Ovary (tissue), 9 donors: ENCODE measurements around the gene FOS. TPM values are rescaled to one million over a fixed set of nuclear protein-coding genes. Genes with fewer than 3 reads are reported as not detected.
"Not testable (repeated sequence)": the region's sequence is repeated elsewhere in the genome, so short reads cannot be mapped to it uniquely, and the experiment has no call there.

Experiments used
- DNase-seq, 5 donors: peaks; one replicate each; pipeline ENCODE4 v3.0.0-alpha.2; 2019 to 2020
- H3K27ac ChIP-seq, 2 donors: fragments of 200-600 bp; one replicate each; pipeline versions ENCODE4 v1.5.1 to v1.8.0; 2019 to 2022
- H3K27me3 ChIP-seq: fragments of 200-600 bp; one replicate; pipeline ENCODE4 v1.8.0; 2022
- H3K36me3 ChIP-seq: fragments of 200-600 bp; sonication (generic); one replicate; pipeline ENCODE4 v1.5.1; 2019
- H3K4me1 ChIP-seq: one replicate; pipeline ENCODE4 v1.8.1; 2013; ENCODE audit warnings: mild to moderate bottlenecking, moderate library complexity; ENCODE audit not compliant: insufficient read depth
- H3K4me3 ChIP-seq: fragments of 200-600 bp; sonication (generic); one replicate; pipeline ENCODE4 v1.5.1; 2017
- H3K9me3 ChIP-seq, 2 donors: fragments of 200-600 bp in 1 of 2; sonication (generic) in 1 of 2; one replicate each; pipeline versions ENCODE4 v1.5.1 to v1.8.1; 2013 to 2019; ENCODE audit warnings: mild to moderate bottlenecking in 1 of 2, moderate library complexity in 1 of 2
- EP300 ChIP-seq: sonication (generic); formaldehyde crosslinking; IDR thresholded peaks from one replicate; pipeline ENCODE4 v1.6.1; 2017; ENCODE audit warnings: antibody characterized with exemption
- POLR2A ChIP-seq: fragments of 450-650 bp; IDR thresholded peaks from one replicate; pipeline ENCODE4 v1.6.1; 2017; ENCODE audit warnings: antibody characterized with exemption, mild to moderate bottlenecking, moderate library complexity
- WGBS, 3 donors: extraction: QIAGEN DNeasy Blood & Tissue Kit in 1 of 3; methylation state at CpG; one replicate each; pipeline versions ENCODE4 v1.1.5 to v1.1.7; 2013 to 2017; 5-methylcytosine and 5-hydroxymethylcytosine counted together
- intact Hi-C, 4 donors: fragments of 100-400 bp; cut with DNase I; formaldehyde crosslinking; loops; one replicate each; pipeline versions ENCODE4 v1.11.0 to v1.15.1; 2022 to 2023
- polyA plus RNA-seq, 2 donors: library from polyadenylated mRNA; stranded (reverse); fragments of 200-250 nt in 1 of 2; fragments of 350-450 nt in 1 of 2; fragmentation: Illumina TruSeq in 1 of 2; extraction: RNeasy Lipid Tissue Mini Kit (QIAGEN cat#74804) in 1 of 2; gene quantifications; one replicate each; pipeline ENCODE4 v1.2.3, GENCODE V29; 2013 to 2014
- total RNA-seq, 7 donors: library from RNA; depleted of rRNA in 2 of 7; stranded (reverse); fragments of >200 nt in 2 of 7; fragmentation: NEBNext Ultra II Directional in 3 of 7; extraction: Animal tissue kit (Norgen Biotek cat#: 25700) in 3 of 7; gene quantifications; one replicate each; pipeline versions ENCODE4 v1.1.0 to v1.2.4, GENCODE V29; 2016 to 2023
- TF ChIP-seq, protein P1 (sequence below), 3 donors: fragments of 450-650 bp in 2 of 3; fragments of 200-600 bp in 1 of 3; IDR thresholded peaks; one replicate each; pipeline versions ENCODE4 v1.5.1 to v1.8.0; 2016 to 2022; ENCODE audit warnings: antibody characterized with exemption in 3 of 3, mild to moderate bottlenecking in 1 of 3
- donor health status: DM: no; HTN: no; CAD: no; lungs with moderate emphysema.
- donor health status: DM: no; HTN: no; CAD: no.
- donor health status: Bipolar disorder and iron deficiency.
- donor health status: DM: yes; HTN: yes; CAD: no.
- donor health status: DM: no; HTN: no; CAD: no.
- donor health status: DM: yes; HTN: yes; CAD: no.

Gene FOS
- total and polyA plus RNA-seq, 9 donors, result 115 to 2,019 (median 178) TPM

DNA sequence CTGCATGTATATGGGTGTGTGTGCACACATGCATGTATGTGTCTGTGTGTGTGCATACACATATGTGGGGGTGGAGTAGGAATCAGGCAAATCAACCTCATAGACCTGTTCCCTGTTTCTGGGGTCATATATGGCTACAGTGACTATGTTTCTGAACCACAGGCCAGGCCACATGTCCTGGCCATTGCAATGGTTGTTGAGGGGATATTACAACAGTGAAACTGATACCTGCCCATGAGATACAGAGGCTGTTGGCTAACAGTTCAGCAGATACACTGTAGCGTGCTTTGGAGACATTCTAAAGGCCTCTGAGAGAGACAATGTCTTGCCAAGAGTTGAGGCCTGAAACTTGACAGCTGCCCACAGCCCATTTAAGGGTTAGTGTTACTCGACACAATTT is 47.3 kb upstream of the FOS start:
- no peaks in the 10 kb centered on the region for H3K36me3 ChIP-seq
- H3K4me3 ChIP-seq, result no peak overlapping the region
- intact Hi-C loops, result no loop called here
- H3K27ac ChIP-seq, result no peak overlapping the region
- no peak for TF ChIP-seq EP300
- TF ChIP-seq, protein P1, sequence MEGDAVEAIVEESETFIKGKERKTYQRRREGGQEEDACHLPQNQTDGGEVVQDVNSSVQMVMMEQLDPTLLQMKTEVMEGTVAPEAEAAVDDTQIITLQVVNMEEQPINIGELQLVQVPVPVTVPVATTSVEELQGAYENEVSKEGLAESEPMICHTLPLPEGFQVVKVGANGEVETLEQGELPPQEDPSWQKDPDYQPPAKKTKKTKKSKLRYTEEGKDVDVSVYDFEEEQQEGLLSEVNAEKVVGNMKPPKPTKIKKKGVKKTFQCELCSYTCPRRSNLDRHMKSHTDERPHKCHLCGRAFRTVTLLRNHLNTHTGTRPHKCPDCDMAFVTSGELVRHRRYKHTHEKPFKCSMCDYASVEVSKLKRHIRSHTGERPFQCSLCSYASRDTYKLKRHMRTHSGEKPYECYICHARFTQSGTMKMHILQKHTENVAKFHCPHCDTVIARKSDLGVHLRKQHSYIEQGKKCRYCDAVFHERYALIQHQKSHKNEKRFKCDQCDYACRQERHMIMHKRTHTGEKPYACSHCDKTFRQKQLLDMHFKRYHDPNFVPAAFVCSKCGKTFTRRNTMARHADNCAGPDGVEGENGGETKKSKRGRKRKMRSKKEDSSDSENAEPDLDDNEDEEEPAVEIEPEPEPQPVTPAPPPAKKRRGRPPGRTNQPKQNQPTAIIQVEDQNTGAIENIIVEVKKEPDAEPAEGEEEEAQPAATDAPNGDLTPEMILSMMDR (IDR thresholded peaks at IDR 0.05), result no peak
- no peak for TF ChIP-seq POLR2A
- no peak for DNase-seq
- no peaks in the 10 kb centered on the region for H3K9me3 ChIP-seq
- peaks cover under 1% of the 10 kb centered on the region for H3K4me1 ChIP-seq
- WGBS, 3 donors, result 91 to 98% (median 94%) methylated on average over 2 of the region's 2 CpGs
- H3K27me3 ChIP-seq, result no peaks in the 10 kb centered on the region

DNA sequence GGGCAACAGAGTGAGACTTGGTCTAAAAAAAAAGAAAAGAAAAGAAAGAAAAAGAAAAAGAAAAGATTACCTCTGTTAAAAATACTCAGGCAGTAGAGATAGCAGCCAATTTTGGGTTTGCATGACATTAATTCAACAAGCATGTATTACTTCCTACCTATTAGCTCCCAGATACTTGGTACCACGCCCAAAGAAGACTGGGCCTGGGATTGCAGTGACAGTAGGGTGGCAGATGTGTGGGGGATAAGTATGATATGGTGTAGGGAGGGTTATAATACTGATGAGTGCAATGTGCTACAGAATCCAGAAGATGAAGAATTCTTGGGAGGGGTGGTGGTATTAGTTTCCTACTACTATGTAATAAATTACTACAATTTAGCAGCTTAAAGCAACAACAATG is 46.4 kb upstream of the FOS start:
- H3K36me3 ChIP-seq, result no peaks in the 10 kb centered on the region
- no peak overlapping the region for H3K4me3 ChIP-seq
- WGBS, 3 donors, result 79 to 95% (median 90%) methylated on average over 1 of the region's 1 CpG
- DNase-seq, result no peak
- intact Hi-C loops, result no loop called here
- no peak overlapping the region for H3K27ac ChIP-seq
- no peaks in the 10 kb centered on the region for H3K27me3 ChIP-seq
- no peaks in the 10 kb centered on the region for H3K9me3 ChIP-seq
- peaks cover 7% of the 10 kb centered on the region for H3K4me1 ChIP-seq
- no peak for TF ChIP-seq EP300

DNA sequence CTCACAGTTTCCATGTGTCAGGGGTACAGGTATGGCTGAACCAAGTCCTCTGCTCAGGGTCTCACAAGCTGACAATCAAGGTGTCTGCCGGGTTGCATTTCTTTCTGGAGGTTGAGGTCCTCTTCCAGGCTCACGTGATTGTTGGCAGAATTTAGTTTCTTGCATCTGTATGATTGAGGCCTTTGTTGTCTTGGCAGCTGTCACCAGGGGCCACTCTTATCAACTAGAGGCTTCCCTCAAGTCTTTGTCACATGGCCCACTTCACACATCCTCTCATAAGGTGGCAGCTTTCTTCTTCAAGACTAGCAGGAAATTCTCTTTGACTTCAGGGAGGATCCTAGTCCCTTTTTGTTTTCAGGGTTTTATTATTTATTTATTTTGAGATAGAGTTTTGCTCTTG is 46.0 kb upstream of the FOS start:
- H3K27me3 ChIP-seq, result no peaks in the 10 kb centered on the region
- H3K9me3 ChIP-seq, result no peaks in the 10 kb centered on the region
- no peak overlapping the region for H3K27ac ChIP-seq
- peaks cover 9% of the 10 kb centered on the region for H3K4me1 ChIP-seq
- DNase-seq, result no peak
- TF ChIP-seq EP300, result no peak
- TF ChIP-seq, protein P1 (IDR thresholded peaks at IDR 0.05), result no peak
- TF ChIP-seq POLR2A, result no peak
- WGBS, 3 donors, result 83 to 89% (median 87%) methylated on average over 2 of the region's 2 CpGs
- intact Hi-C loops, result no loop called here
- H3K4me3 ChIP-seq, result no peak overlapping the region
- H3K36me3 ChIP-seq, result no peaks in the 10 kb centered on the region

DNA sequence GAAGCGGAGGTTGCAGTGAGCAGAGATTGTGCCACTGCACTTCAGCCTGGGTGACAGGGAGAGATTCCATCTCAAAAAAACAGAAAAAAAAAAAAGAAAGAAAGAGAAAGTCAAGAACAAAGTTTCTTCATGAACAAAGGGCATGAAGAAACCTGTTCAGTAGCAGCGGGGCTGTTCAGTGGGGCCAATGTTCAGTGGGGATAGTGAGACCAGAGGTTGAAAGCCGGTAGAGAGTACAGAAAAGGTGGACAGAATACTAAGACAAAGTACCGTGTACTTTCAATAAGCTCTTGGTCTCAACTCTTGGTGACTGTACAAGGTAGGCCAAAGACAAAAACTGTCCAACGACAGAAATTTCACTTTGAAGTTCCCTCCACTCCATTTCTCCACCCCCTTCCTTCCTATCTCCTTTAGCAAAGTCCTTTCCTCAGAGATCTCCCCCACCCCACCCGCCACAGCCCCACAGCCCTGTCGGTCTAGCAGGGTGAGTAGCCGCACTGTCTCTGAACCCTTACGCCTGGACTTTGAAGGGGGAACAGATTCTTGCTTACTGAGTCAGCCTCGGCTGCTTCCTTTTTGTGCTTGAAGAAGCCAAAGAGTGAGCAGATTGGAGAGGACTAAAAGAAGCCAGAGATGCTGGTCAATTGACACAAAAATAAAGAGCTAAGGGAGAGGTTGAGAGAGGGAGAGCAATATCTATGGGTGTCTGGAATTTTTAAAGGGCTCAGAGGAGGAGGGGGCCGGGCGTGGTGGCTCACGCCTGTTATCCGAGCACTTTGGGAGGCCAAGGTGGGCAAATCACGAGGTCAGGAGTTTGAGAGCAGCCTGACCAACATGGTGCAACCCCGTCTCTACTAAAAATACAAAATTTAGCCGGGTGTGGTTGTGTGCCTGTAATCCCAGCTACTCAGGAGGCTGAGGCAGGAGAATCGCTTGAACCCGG is 44.2 kb upstream of the FOS start:
- Histone ChIP-seq H3K27ac (no peak overlapping the region), H3K27me3 (no peaks in the 10 kb centered on the region), H3K36me3 (no peaks in the 10 kb centered on the region), H3K9me3 (no peaks in the 10 kb centered on the region), H3K4me3 (no peak overlapping the region), H3K4me1 (peaks cover 13% of the 10 kb centered on the region)
- DNase-seq, result peak in 2 of 5 donors; percentile 39 to 48
- TF ChIP-seq EP300 (no peak), POLR2A (no peak)
- TF ChIP-seq, protein P1 (IDR thresholded peaks at IDR 0.05), result no peak
- intact Hi-C loops, result loop anchor here in 1 of 4 donors (2.0 to 5.0 kb wide), 2 partner anchors 50 to 1818 kb away; no protein-coding TSS in a partner anchor
- WGBS, 3 donors, result 71 to 73% (median 71%) methylated on average over 19 of the region's 19 CpGs

DNA sequence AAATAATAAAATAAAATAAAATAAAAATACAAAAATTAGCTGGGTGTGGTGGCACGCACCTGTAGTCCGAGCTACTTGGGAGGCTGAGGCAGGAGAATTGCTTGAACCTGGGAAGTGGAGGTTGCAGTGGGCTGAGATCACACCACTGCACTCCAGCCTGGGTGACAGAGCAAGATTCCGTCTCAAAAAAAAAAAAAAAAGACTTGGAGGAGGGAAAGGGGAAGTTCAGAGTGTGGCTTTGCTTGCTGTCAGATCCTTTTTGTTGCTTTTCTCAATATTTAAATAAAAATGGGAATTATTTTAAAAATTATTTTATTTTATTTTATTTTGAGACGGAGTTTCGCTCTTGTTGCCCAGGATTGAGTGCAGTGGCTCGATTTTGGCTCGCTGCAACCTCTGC is 43.4 kb upstream of the FOS start:
- H3K27ac ChIP-seq, H3K27me3 ChIP-seq, H3K9me3 ChIP-seq, DNase-seq, H3K36me3 ChIP-seq, H3K4me3 ChIP-seq: not testable (repeated sequence)
- intact Hi-C loops, result loop anchor here in 1 of 4 donors (2.0 to 5.0 kb wide), 2 partner anchors 50 to 1817 kb away; no protein-coding TSS in a partner anchor
- peaks cover 13% of the 10 kb centered on the region for H3K4me1 ChIP-seq
- WGBS, 3 donors, result 81 to 96% (median 93%) methylated on average over 7 of the region's 7 CpGs
